DND-41 (cell line): ENCODE data around the gene RBM18.

Experiments
- EZH2 ChIP-seq: IDR thresholded peaks from 3 replicates; pipeline ENCODE4 v1.6.1; 2012; ENCODE audit warnings: borderline replicate concordance, low read depth, mild to moderate bottlenecking, moderate library complexity, low read length, inconsistent platforms; ENCODE audit not compliant: severe bottlenecking
- TF ChIP-seq, protein P1 (sequence below): IDR thresholded peaks from 2 replicates; pipeline ENCODE4 v1.5.1; 2012; ENCODE audit warnings: borderline replicate concordance, low read length, moderate library complexity, mild to moderate bottlenecking; ENCODE audit not compliant: poor library complexity, severe bottlenecking; ENCODE audit errors: extremely low read depth

DNA sequence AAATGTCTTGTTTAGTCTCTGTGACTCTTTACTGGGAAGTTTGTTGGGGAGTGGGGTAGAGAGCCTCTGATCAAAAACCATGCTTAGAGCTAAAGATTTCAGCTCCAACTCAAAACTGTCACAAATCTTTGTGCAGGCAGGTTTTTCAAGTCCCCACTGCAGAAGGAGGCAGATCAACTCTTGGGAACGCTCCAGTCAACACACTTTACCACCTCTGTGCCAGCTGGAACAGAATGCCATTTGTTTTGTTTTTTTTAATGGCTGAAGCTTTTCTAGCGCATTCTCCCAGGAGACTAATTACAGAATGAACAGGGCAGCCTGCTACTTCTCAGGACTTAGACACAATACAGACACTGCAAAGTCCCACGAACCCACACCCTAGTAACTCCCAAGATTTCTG, 18.0 kb downstream of the RBM18 start:
- TF ChIP-seq, protein P1, sequence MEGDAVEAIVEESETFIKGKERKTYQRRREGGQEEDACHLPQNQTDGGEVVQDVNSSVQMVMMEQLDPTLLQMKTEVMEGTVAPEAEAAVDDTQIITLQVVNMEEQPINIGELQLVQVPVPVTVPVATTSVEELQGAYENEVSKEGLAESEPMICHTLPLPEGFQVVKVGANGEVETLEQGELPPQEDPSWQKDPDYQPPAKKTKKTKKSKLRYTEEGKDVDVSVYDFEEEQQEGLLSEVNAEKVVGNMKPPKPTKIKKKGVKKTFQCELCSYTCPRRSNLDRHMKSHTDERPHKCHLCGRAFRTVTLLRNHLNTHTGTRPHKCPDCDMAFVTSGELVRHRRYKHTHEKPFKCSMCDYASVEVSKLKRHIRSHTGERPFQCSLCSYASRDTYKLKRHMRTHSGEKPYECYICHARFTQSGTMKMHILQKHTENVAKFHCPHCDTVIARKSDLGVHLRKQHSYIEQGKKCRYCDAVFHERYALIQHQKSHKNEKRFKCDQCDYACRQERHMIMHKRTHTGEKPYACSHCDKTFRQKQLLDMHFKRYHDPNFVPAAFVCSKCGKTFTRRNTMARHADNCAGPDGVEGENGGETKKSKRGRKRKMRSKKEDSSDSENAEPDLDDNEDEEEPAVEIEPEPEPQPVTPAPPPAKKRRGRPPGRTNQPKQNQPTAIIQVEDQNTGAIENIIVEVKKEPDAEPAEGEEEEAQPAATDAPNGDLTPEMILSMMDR, result no peak
- TF ChIP-seq EZH2, result no peak
